ENCODE measurements around the gene CIT. TPM values are rescaled to one million over a fixed set of nuclear protein-coding genes. Genes with fewer than 3 reads are reported as not detected.

CIT gene
- total RNA-seq, 1 experiment from 2014 or later: 67.9 TPM

DNA sequence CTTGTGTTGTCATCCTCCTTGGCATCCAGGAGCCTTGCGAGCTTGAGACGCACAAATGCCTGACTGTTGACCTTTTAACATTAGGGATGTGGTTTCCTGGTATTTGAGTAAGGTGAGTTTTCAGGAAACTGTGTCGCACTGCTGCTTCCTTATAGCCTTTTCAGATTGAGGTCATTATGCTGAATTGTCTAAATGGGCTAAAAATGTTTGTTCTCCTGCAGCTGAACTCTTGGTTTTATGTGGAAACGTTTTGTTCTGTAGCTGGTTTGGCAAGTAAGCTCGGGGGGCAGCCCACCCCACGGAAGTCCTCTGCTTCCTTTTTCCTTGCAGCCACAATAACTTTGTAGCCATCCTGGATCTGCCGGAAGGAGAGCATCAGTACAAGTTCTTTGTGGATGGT is 203.5 kb downstream of the CIT start:
- intact Hi-C loops (cut with micrococcal nuclease; ENCODE audit: unreplicated experiment): no loop called here
- ATAC-seq (no peak), DNase-seq (ENCODE audit: low read depth, low spot score) (no peak)
- Histone ChIP-seq H3K36me3 (ENCODE audit: control insufficient read depth, insufficient read depth, low read length) (peaks cover 51% of the 10 kb centered on the region), H3K27me3 (ENCODE audit: control insufficient read depth, insufficient read depth, low read length) (no peaks in the 10 kb centered on the region), H3K4me1 (ENCODE audit: control insufficient read depth, insufficient read depth, low read length) (peaks cover 9% of the 10 kb centered on the region), H3K27ac (ENCODE audit: low read length) (no peak overlapping the region), H3K4me3 (ENCODE audit: low read depth in 2 of 2, low read length in 2 of 2) (no peak overlapping the region), H3K9me3 (ENCODE audit: control insufficient read depth, insufficient read depth, low read depth, low read length) (no peaks in the 10 kb centered on the region)
- TF ChIP-seq SIN3A (IDR thresholded peaks at IDR 0.05; ENCODE audit: borderline replicate concordance, insufficient read depth, low read depth, low read length) (no peak), POLR2AphosphoS5 (IDR thresholded peaks at IDR 0.05; ENCODE audit: low read depth, low read length) (no peak), CTCF (IDR thresholded peaks at IDR 0.05) (no peak), TCF7L2 (IDR thresholded peaks at IDR 0.05; ENCODE audit: low read depth, low read length) (no peak)
- TF ChIP-seq, protein P1, sequence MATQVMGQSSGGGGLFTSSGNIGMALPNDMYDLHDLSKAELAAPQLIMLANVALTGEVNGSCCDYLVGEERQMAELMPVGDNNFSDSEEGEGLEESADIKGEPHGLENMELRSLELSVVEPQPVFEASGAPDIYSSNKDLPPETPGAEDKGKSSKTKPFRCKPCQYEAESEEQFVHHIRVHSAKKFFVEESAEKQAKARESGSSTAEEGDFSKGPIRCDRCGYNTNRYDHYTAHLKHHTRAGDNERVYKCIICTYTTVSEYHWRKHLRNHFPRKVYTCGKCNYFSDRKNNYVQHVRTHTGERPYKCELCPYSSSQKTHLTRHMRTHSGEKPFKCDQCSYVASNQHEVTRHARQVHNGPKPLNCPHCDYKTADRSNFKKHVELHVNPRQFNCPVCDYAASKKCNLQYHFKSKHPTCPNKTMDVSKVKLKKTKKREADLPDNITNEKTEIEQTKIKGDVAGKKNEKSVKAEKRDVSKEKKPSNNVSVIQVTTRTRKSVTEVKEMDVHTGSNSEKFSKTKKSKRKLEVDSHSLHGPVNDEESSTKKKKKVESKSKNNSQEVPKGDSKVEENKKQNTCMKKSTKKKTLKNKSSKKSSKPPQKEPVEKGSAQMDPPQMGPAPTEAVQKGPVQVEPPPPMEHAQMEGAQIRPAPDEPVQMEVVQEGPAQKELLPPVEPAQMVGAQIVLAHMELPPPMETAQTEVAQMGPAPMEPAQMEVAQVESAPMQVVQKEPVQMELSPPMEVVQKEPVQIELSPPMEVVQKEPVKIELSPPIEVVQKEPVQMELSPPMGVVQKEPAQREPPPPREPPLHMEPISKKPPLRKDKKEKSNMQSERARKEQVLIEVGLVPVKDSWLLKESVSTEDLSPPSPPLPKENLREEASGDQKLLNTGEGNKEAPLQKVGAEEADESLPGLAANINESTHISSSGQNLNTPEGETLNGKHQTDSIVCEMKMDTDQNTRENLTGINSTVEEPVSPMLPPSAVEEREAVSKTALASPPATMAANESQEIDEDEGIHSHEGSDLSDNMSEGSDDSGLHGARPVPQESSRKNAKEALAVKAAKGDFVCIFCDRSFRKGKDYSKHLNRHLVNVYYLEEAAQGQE (IDR thresholded peaks at IDR 0.05; ENCODE audit: insufficient read depth in 1 of 2, low read depth in 2 of 2, low read length in 1 of 2): no peak
- in situ Hi-C loops (cut with HindIII; ENCODE audit: low pct_unique_long_range_greater_than_20kb, low sequenced_read_pairs): no loop called here
- no TSS peak for BruUV-seq (replicated peaks)
- ChIA-PET CTCF (no interaction called here), POLR2A (no interaction called here)

DNA sequence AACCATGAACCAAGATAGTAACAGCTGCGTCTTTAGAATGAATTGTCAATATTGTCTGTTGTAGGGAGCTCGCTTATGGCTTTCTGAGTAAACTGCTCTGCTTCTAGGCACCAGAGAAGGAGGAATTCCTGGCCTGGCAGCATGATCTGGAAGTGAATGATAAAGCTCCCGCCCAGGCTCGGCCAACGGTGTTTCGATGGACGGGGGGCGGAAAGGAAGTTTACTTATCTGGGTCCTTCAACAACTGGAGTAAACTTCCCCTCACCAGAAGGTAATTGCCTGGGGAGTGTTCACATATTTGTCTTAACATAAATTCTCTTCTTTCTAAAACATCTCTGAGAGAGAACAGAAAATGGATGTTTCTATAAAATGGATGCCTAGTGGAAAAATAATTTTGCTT is 204.9 kb downstream of the CIT start:
- intact Hi-C loops (cut with micrococcal nuclease; ENCODE audit: unreplicated experiment): no loop called here
- no peak for TF ChIP-seq CTCF (IDR thresholded peaks at IDR 0.05)
- TF ChIP-seq, protein P1 (IDR thresholded peaks at IDR 0.05; ENCODE audit: insufficient read depth in 1 of 2, low read depth in 2 of 2, low read length in 1 of 2): no peak
- TF ChIP-seq SIN3A (IDR thresholded peaks at IDR 0.05; ENCODE audit: borderline replicate concordance, insufficient read depth, low read depth, low read length): no peak
- no peak for TF ChIP-seq TCF7L2 (IDR thresholded peaks at IDR 0.05; ENCODE audit: low read depth, low read length)
- TF ChIP-seq POLR2AphosphoS5 (IDR thresholded peaks at IDR 0.05; ENCODE audit: low read depth, low read length): no peak
- ATAC-seq (no peak), DNase-seq (ENCODE audit: low read depth, low spot score) (no peak)
- CTCF ChIA-PET: no interaction called here
- H3K4me1 ChIP-seq (ENCODE audit: control insufficient read depth, insufficient read depth, low read length): peaks cover 11% of the 10 kb centered on the region
- in situ Hi-C loops (cut with HindIII; ENCODE audit: low pct_unique_long_range_greater_than_20kb, low sequenced_read_pairs): no loop called here
- H3K9me3 ChIP-seq (ENCODE audit: control insufficient read depth, insufficient read depth, low read depth, low read length): no peaks in the 10 kb centered on the region
- no peak overlapping the region for H3K4me3 ChIP-seq (ENCODE audit: low read depth in 2 of 2, low read length in 2 of 2)
- peaks cover 54% of the 10 kb centered on the region for H3K36me3 ChIP-seq (ENCODE audit: control insufficient read depth, insufficient read depth, low read length)
- POLR2A ChIA-PET: no interaction called here
- H3K27me3 ChIP-seq (ENCODE audit: control insufficient read depth, insufficient read depth, low read length): no peaks in the 10 kb centered on the region
- no peak overlapping the region for H3K27ac ChIP-seq (ENCODE audit: low read length)
- BruUV-seq (replicated peaks): no TSS peak
